ENCODE data around the gene PNKD.

PNKD gene

DNA sequence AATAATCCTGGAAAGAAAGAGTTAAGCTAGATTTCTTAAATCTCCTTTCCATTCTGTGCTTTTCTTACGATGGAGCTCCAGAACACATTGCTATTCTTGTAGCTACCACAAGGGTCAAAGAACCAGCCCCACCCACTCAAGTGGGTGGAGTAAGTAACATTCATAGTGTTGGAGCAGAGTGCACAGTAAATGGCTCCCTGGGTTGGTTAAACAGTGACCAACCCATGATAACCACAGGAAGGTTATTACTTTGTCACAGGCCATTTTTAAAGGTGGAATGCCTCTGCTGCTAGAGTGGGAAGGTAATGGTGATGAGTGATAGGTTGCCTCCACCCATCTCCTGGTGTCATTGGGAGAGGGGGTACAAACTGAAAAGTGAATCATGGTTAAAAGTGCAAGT, 39.4 kb upstream of the PNKD start:
- no peak overlapping the region for H2AK5ac ChIP-seq (ENCODE audit: low read depth, low read length)
- peaks cover 22 to 94% of the 10 kb centered on the region in 2 donors for H3K36me3 ChIP-seq (replicated peaks in 1 of 2; ENCODE audit: control insufficient read depth in 2 of 2, insufficient read depth in 2 of 2, low read length in 2 of 2)
- H3K4me1 ChIP-seq (ENCODE audit: control insufficient read depth in 2 of 2, insufficient read depth in 1 of 2, low read depth in 1 of 2, low read length in 2 of 2), result no peaks in the 10 kb centered on the region
- no peak overlapping the region for H3K4ac ChIP-seq (ENCODE audit: low read length)
- no CpG with 5 or more reads among the region's 1 CpG for WGBS, 2 donors (ENCODE audit: extremely low coverage in 2 of 2, insufficient read length in 2 of 2, insufficient replicate concordance in 1 of 2)
- H2BK15ac ChIP-seq (ENCODE audit: low read length), result no peak overlapping the region
- no peak overlapping the region for H4K91ac ChIP-seq (ENCODE audit: low read depth, low read length, poor library complexity)
- no peak overlapping the region for H2BK120ac ChIP-seq (ENCODE audit: low read depth, low read length)
- H4K8ac ChIP-seq (ENCODE audit: low read depth, low read length), result no peak overlapping the region
- H2BK12ac ChIP-seq (ENCODE audit: low read length), result no peak overlapping the region
- DNase-seq (ENCODE audit: low spot score), result no peak
- no peak overlapping the region for H3K23ac ChIP-seq (ENCODE audit: low read depth, low read length, poor library complexity)
- no peak overlapping the region for H3K4me3 ChIP-seq (ENCODE audit: low read length in 2 of 2)
- no peak overlapping the region for H3K27ac ChIP-seq (replicated peaks; ENCODE audit: low read length)
- no peaks in the 10 kb centered on the region for H3K27me3 ChIP-seq (ENCODE audit: control insufficient read depth in 3 of 3, insufficient read depth in 3 of 3, low read depth in 1 of 3, low read length in 3 of 3)
- H3K79me1 ChIP-seq (ENCODE audit: low read depth, low read length), result peaks cover 4% of the 10 kb centered on the region
- no peak overlapping the region for H2AFZ ChIP-seq (ENCODE audit: low read length)
- H3K4me2 ChIP-seq (ENCODE audit: insufficient read depth, low read length, poor library complexity, severe bottlenecking), result no peak overlapping the region
- peaks cover 0 to 9% of the 10 kb centered on the region in 2 donors for H3K9me3 ChIP-seq (replicated peaks in 1 of 2; ENCODE audit: control insufficient read depth in 2 of 2, insufficient read depth in 1 of 2, low read depth in 1 of 2, low read length in 2 of 2)
- H3K18ac ChIP-seq (ENCODE audit: low read length), result no peak overlapping the region
- no peak overlapping the region for H2BK5ac ChIP-seq (ENCODE audit: low read length)
- H3K14ac ChIP-seq (ENCODE audit: low read length), result no peak overlapping the region
- no peak overlapping the region for H3K9ac ChIP-seq (ENCODE audit: low read depth, low read length, poor library complexity)

DNA sequence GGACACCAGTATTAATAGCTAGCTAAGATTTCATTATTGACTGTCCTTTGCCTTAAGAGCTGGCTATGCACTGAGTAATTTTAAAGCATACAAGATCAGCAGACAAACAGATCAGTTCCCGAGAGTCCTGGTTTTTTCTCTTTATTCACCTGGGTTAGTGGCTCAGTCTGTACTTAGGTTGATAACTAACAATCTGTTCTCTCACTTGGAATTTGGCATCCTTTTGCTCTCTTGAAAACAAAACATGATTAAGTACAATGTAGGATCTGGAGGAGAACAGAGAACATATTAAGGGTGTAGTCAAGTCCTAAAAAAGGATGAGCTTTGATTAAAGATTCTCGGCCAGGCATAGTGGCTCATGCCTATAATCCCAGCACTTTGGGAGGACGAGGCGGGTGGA, 36.8 kb upstream of the PNKD start:
- no peak overlapping the region for H4K8ac ChIP-seq (ENCODE audit: low read depth, low read length)
- H2AFZ ChIP-seq (ENCODE audit: low read length), result no peak overlapping the region
- no peak overlapping the region for H3K23ac ChIP-seq (ENCODE audit: low read depth, low read length, poor library complexity)
- no peaks in the 10 kb centered on the region for H3K4me1 ChIP-seq (ENCODE audit: control insufficient read depth in 2 of 2, insufficient read depth in 1 of 2, low read depth in 1 of 2, low read length in 2 of 2)
- no peak overlapping the region for H2BK12ac ChIP-seq (ENCODE audit: low read length)
- no peak overlapping the region for H3K4me3 ChIP-seq (ENCODE audit: low read length in 2 of 2)
- no peak overlapping the region for H2BK120ac ChIP-seq (ENCODE audit: low read depth, low read length)
- H3K79me1 ChIP-seq (ENCODE audit: low read depth, low read length), result peaks cover 4% of the 10 kb centered on the region
- H3K9ac ChIP-seq (ENCODE audit: low read depth, low read length, poor library complexity), result no peak overlapping the region
- H3K27me3 ChIP-seq (ENCODE audit: control insufficient read depth in 3 of 3, insufficient read depth in 3 of 3, low read depth in 1 of 3, low read length in 3 of 3), result no peaks in the 10 kb centered on the region
- H3K18ac ChIP-seq (ENCODE audit: low read length), result no peak overlapping the region
- no peak overlapping the region for H3K4me2 ChIP-seq (ENCODE audit: insufficient read depth, low read length, poor library complexity, severe bottlenecking)
- H3K36me3 ChIP-seq (replicated peaks in 1 of 2; ENCODE audit: control insufficient read depth in 2 of 2, insufficient read depth in 2 of 2, low read length in 2 of 2), result peaks cover 18 to 97% of the 10 kb centered on the region in 2 donors
- no peak overlapping the region for H2BK15ac ChIP-seq (ENCODE audit: low read length)
- H2AK5ac ChIP-seq (ENCODE audit: low read depth, low read length), result no peak overlapping the region
- no peak overlapping the region for H3K14ac ChIP-seq (ENCODE audit: low read length)
- H3K9me3 ChIP-seq (replicated peaks in 1 of 2; ENCODE audit: control insufficient read depth in 2 of 2, insufficient read depth in 1 of 2, low read depth in 1 of 2, low read length in 2 of 2), result peaks cover 0 to 9% of the 10 kb centered on the region in 2 donors
- no peak overlapping the region for H2BK5ac ChIP-seq (ENCODE audit: low read length)
- H4K91ac ChIP-seq (ENCODE audit: low read depth, low read length, poor library complexity), result no peak overlapping the region
- no peak for DNase-seq (ENCODE audit: low spot score)
- WGBS, 2 donors (ENCODE audit: extremely low coverage in 2 of 2, insufficient read length in 2 of 2, insufficient replicate concordance in 1 of 2), result no CpG with 5 or more reads among the region's 4 CpGs
- no peak overlapping the region for H3K4ac ChIP-seq (ENCODE audit: low read length)
- H3K27ac ChIP-seq (replicated peaks; ENCODE audit: low read length), result no peak overlapping the region

DNA sequence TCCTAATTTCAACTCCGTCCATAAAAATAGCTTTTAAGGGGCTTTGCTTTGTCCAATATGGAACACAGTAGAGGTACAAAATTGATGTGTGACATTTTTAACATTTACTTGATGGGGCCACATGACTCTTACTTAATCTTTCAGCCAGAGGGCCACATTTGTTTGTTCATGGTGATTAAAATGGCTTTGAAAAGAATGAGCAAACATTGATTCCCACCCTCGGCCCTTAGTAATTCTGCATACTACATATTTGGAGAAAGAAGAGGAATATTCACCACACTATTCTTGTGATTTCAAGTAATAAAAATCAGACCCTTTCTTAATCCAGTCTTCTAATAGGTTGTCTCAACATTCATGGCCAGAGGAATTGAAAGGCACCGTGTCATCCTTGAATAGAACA, 35.8 kb upstream of the PNKD start:
- H3K9ac ChIP-seq (ENCODE audit: low read depth, low read length, poor library complexity), result no peak overlapping the region
- no peak overlapping the region for H3K18ac ChIP-seq (ENCODE audit: low read length)
- no CpG with 5 or more reads among the region's 3 CpGs for WGBS, 2 donors (ENCODE audit: extremely low coverage in 2 of 2, insufficient read length in 2 of 2, insufficient replicate concordance in 1 of 2)
- no peak overlapping the region for H2AK5ac ChIP-seq (ENCODE audit: low read depth, low read length)
- no peaks in the 10 kb centered on the region for H3K27me3 ChIP-seq (ENCODE audit: control insufficient read depth in 3 of 3, insufficient read depth in 3 of 3, low read depth in 1 of 3, low read length in 3 of 3)
- H3K4me1 ChIP-seq (ENCODE audit: control insufficient read depth in 2 of 2, insufficient read depth in 1 of 2, low read depth in 1 of 2, low read length in 2 of 2), result no peaks in the 10 kb centered on the region
- no peak overlapping the region for H4K91ac ChIP-seq (ENCODE audit: low read depth, low read length, poor library complexity)
- no peak overlapping the region for H3K4me3 ChIP-seq (ENCODE audit: low read length in 2 of 2)
- no peak overlapping the region for H2BK5ac ChIP-seq (ENCODE audit: low read length)
- H3K27ac ChIP-seq (replicated peaks; ENCODE audit: low read length), result no peak overlapping the region
- H2AFZ ChIP-seq (ENCODE audit: low read length), result no peak overlapping the region
- no peak overlapping the region for H3K14ac ChIP-seq (ENCODE audit: low read length)
- no peak overlapping the region for H2BK12ac ChIP-seq (ENCODE audit: low read length)
- no peak overlapping the region for H2BK15ac ChIP-seq (ENCODE audit: low read length)
- no peak overlapping the region for H3K4ac ChIP-seq (ENCODE audit: low read length)
- peaks cover 23 to 97% of the 10 kb centered on the region in 2 donors for H3K36me3 ChIP-seq (replicated peaks in 1 of 2; ENCODE audit: control insufficient read depth in 2 of 2, insufficient read depth in 2 of 2, low read length in 2 of 2)
- DNase-seq (ENCODE audit: low spot score), result no peak
- peaks cover 4% of the 10 kb centered on the region for H3K79me1 ChIP-seq (ENCODE audit: low read depth, low read length)
- H3K9me3 ChIP-seq (replicated peaks in 1 of 2; ENCODE audit: control insufficient read depth in 2 of 2, insufficient read depth in 1 of 2, low read depth in 1 of 2, low read length in 2 of 2), result peaks cover 0 to 9% of the 10 kb centered on the region in 2 donors
- no peak overlapping the region for H3K4me2 ChIP-seq (ENCODE audit: insufficient read depth, low read length, poor library complexity, severe bottlenecking)
- no peak overlapping the region for H4K8ac ChIP-seq (ENCODE audit: low read depth, low read length)
- H2BK120ac ChIP-seq (ENCODE audit: low read depth, low read length), result no peak overlapping the region
- no peak overlapping the region for H3K23ac ChIP-seq (ENCODE audit: low read depth, low read length, poor library complexity)

DNA sequence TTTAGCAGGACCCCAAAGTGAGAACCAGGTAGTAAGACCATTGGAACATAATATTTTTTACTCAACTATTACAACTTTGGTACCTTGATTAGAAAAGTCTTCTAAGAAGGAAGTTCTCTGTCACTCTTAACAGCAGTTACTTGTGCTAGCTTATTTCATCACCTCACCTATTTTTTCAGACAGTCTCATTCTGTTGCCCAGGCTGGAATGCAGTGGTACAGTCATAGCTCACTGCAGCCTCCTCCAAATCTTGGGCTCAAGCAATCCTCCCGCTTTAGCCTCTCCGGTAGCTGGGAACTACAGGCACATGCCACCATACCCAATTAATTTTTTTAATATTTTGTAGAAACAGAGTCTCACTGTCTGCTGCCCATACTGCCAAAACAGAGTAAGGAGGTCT, 35.3 kb upstream of the PNKD start:
- H4K8ac ChIP-seq (ENCODE audit: low read depth, low read length), result no peak overlapping the region
- peaks cover 0 to 9% of the 10 kb centered on the region in 2 donors for H3K9me3 ChIP-seq (replicated peaks in 1 of 2; ENCODE audit: control insufficient read depth in 2 of 2, insufficient read depth in 1 of 2, low read depth in 1 of 2, low read length in 2 of 2)
- H3K23ac ChIP-seq (ENCODE audit: low read depth, low read length, poor library complexity), result no peak overlapping the region
- H2AK5ac ChIP-seq (ENCODE audit: low read depth, low read length), result no peak overlapping the region
- H2AFZ ChIP-seq (ENCODE audit: low read length), result no peak overlapping the region
- no peak overlapping the region for H3K4ac ChIP-seq (ENCODE audit: low read length)
- H3K18ac ChIP-seq (ENCODE audit: low read length), result no peak overlapping the region
- peaks cover 21 to 96% of the 10 kb centered on the region in 2 donors for H3K36me3 ChIP-seq (replicated peaks in 1 of 2; ENCODE audit: control insufficient read depth in 2 of 2, insufficient read depth in 2 of 2, low read length in 2 of 2)
- no CpG with 5 or more reads among the region's 2 CpGs for WGBS, 2 donors (ENCODE audit: extremely low coverage in 2 of 2, insufficient read length in 2 of 2, insufficient replicate concordance in 1 of 2)
- H4K91ac ChIP-seq (ENCODE audit: low read depth, low read length, poor library complexity), result no peak overlapping the region
- no peak overlapping the region for H3K9ac ChIP-seq (ENCODE audit: low read depth, low read length, poor library complexity)
- no peak overlapping the region for H3K14ac ChIP-seq (ENCODE audit: low read length)
- H3K4me1 ChIP-seq (ENCODE audit: control insufficient read depth in 2 of 2, insufficient read depth in 1 of 2, low read depth in 1 of 2, low read length in 2 of 2), result no peaks in the 10 kb centered on the region
- H3K27me3 ChIP-seq (ENCODE audit: control insufficient read depth in 3 of 3, insufficient read depth in 3 of 3, low read depth in 1 of 3, low read length in 3 of 3), result no peaks in the 10 kb centered on the region
- H2BK120ac ChIP-seq (ENCODE audit: low read depth, low read length), result no peak overlapping the region
- no peak overlapping the region for H3K4me2 ChIP-seq (ENCODE audit: insufficient read depth, low read length, poor library complexity, severe bottlenecking)
- no peak overlapping the region for H2BK15ac ChIP-seq (ENCODE audit: low read length)
- peaks cover 4% of the 10 kb centered on the region for H3K79me1 ChIP-seq (ENCODE audit: low read depth, low read length)
- H3K27ac ChIP-seq (replicated peaks; ENCODE audit: low read length), result no peak overlapping the region
- H2BK12ac ChIP-seq (ENCODE audit: low read length), result no peak overlapping the region
- H2BK5ac ChIP-seq (ENCODE audit: low read length), result no peak overlapping the region
- H3K4me3 ChIP-seq (ENCODE audit: low read length in 2 of 2), result no peak overlapping the region
- DNase-seq (ENCODE audit: low spot score), result no peak

Measured in neuronal stem cell (in vitro differentiated cells).